H9 (cell line): ENCODE measurements around the gene CFAP69. TPM values are rescaled to one million over a fixed set of nuclear protein-coding genes. Genes with fewer than 3 reads are reported as not detected.

ENCODE experiments used
- DNase-seq: peaks from one replicate; pipeline ENCODE4 v3.0.0-alpha.2; 2017
- H2AFZ ChIP-seq: one replicate; pipeline ENCODE4 v1.6.1; 2013; ENCODE audit warnings: mild to moderate bottlenecking, low read length, control low read depth, moderate library complexity
- H2AK5ac ChIP-seq: 2 replicates; pipeline ENCODE4 v1.6.1; 2013; ENCODE audit warnings: low read length, control low read depth, mixed read lengths; ENCODE audit not compliant: insufficient read length
- H2BK120ac ChIP-seq: one replicate; pipeline ENCODE4 v1.6.1; 2013; ENCODE audit warnings: low read depth, mild to moderate bottlenecking, low read length, control low read depth, inconsistent platforms; ENCODE audit not compliant: poor library complexity, severe bottlenecking
- H2BK12ac ChIP-seq: 2 replicates; pipeline ENCODE4 v1.6.1; 2013; ENCODE audit warnings: low read length, control low read depth, mixed read lengths, low read depth; ENCODE audit not compliant: insufficient read length
- H2BK15ac ChIP-seq: 2 replicates; pipeline ENCODE4 v1.6.1; 2013; ENCODE audit warnings: low read depth, low read length, control low read depth
- H2BK20ac ChIP-seq: one replicate; pipeline ENCODE4 v1.6.1; 2013; ENCODE audit warnings: low read depth, mild to moderate bottlenecking, low read length, control low read depth, inconsistent platforms; ENCODE audit not compliant: poor library complexity, severe bottlenecking
- H2BK5ac ChIP-seq: 2 replicates; pipeline ENCODE4 v1.6.1; 2013; ENCODE audit warnings: low read length, control low read depth, mixed read lengths; ENCODE audit not compliant: insufficient read length
- H3K14ac ChIP-seq: 2 replicates; pipeline ENCODE4 v1.6.1; 2013; ENCODE audit warnings: low read length, control low read depth; ENCODE audit not compliant: insufficient read depth
- H3K18ac ChIP-seq: 2 replicates; pipeline ENCODE4 v1.6.1; 2013; ENCODE audit warnings: low read depth, mild to moderate bottlenecking, mixed read lengths, low read length, control low read depth; ENCODE audit not compliant: insufficient read length
- H3K23ac ChIP-seq: 2 replicates; pipeline ENCODE4 v1.6.1; 2013; ENCODE audit warnings: low read length, control low read depth, mixed read lengths, low read depth; ENCODE audit not compliant: insufficient read length
- H3K23me2 ChIP-seq: 2 replicates; pipeline ENCODE4 v1.6.1; 2013; ENCODE audit warnings: low read depth, mild to moderate bottlenecking, mixed read lengths, low read length, control low read depth; ENCODE audit not compliant: insufficient read length, poor library complexity, severe bottlenecking
- H3K27ac ChIP-seq: 2 replicates; pipeline ENCODE4 v1.5.1; 2013; ENCODE audit warnings: low read length, control low read depth, mixed read lengths, low read depth; ENCODE audit not compliant: insufficient read length
- H3K27me3 ChIP-seq: 2 replicates; pipeline ENCODE4 v1.6.1; 2013; ENCODE audit warnings: low read length, control low read depth, inconsistent platforms; ENCODE audit not compliant: insufficient read depth
- H3K4ac ChIP-seq: 2 replicates; pipeline ENCODE4 v1.6.1; 2013; ENCODE audit warnings: low read depth, mild to moderate bottlenecking, control low read depth, inconsistent platforms, low read length, moderate library complexity
- H3K4me1 ChIP-seq: 2 replicates; pipeline ENCODE4 v1.6.1; 2013; ENCODE audit warnings: low read length, control low read depth, inconsistent platforms; ENCODE audit not compliant: insufficient read depth
- H3K4me2 ChIP-seq: 2 replicates; pipeline ENCODE4 v1.6.1; 2013; ENCODE audit warnings: low read length, control low read depth, mixed read lengths; ENCODE audit not compliant: insufficient read length, insufficient read depth
- H3K56ac ChIP-seq: 2 replicates; pipeline ENCODE4 v1.6.1; 2013; ENCODE audit warnings: low read depth, mild to moderate bottlenecking, mixed read lengths, low read length, control low read depth; ENCODE audit not compliant: insufficient read length
- H3K79me1 ChIP-seq: 2 replicates; pipeline ENCODE4 v1.6.1; 2013; ENCODE audit warnings: low read depth, mild to moderate bottlenecking, moderate library complexity, low read length, control low read depth, inconsistent platforms; ENCODE audit not compliant: insufficient read depth, poor library complexity, severe bottlenecking
- H3K79me2 ChIP-seq: 2 replicates; pipeline ENCODE4 v1.6.1; 2013; ENCODE audit warnings: low read length, control low read depth, inconsistent platforms; ENCODE audit not compliant: insufficient read depth
- H3K9ac ChIP-seq: 2 replicates; pipeline ENCODE4 v1.6.1; 2013; ENCODE audit warnings: low read length, control low read depth, mixed read lengths; ENCODE audit not compliant: insufficient read length; ENCODE audit errors: extremely low read depth
- H3K9me3 ChIP-seq: one replicate; pipeline ENCODE4 v1.6.1; 2013; ENCODE audit warnings: low read depth, low read length, inconsistent platforms; ENCODE audit not compliant: control insufficient read depth
- H3T11ph ChIP-seq: one replicate; pipeline ENCODE4 v1.6.1; 2013; ENCODE audit warnings: mild to moderate bottlenecking, low read length, control low read depth, inconsistent platforms
- H4K20me1 ChIP-seq: one replicate; pipeline ENCODE4 v1.6.1; 2013; ENCODE audit not compliant: control insufficient read depth, insufficient read length, insufficient read depth
- H4K5ac ChIP-seq: 2 replicates; pipeline ENCODE4 v1.6.1; 2013; ENCODE audit warnings: low read depth, mild to moderate bottlenecking, mixed read lengths, low read length, control low read depth; ENCODE audit not compliant: insufficient read length
- H4K8ac ChIP-seq: replicated peaks from 2 replicates; pipeline ENCODE4 v1.6.1; 2013; ENCODE audit warnings: low read length, control low read depth, mixed read lengths, low read depth; ENCODE audit not compliant: insufficient read length
- H4K91ac ChIP-seq: 2 replicates; pipeline ENCODE4 v1.6.1; 2013; ENCODE audit warnings: low read depth, mild to moderate bottlenecking, moderate library complexity, mixed read lengths, low read length, control low read depth; ENCODE audit not compliant: insufficient read length
- H3K27ac Mint-ChIP-seq, 3 experiments: 2 replicates in 2 of 3; 3 replicates in 1 of 3; pipeline ENCODE4 v1.8.0; 2020 to 2021; ENCODE audit warnings: mixed read lengths in 3 of 3, mild to moderate bottlenecking in 1 of 3, moderate library complexity in 1 of 3
- H3K27me3 Mint-ChIP-seq: 2 replicates; pipeline ENCODE4 v1.8.0; 2021; ENCODE audit warnings: low read depth, mild to moderate bottlenecking, moderate library complexity, mixed read lengths
- H3K36me3 Mint-ChIP-seq, 3 experiments: 2 replicates in 2 of 3; 3 replicates in 1 of 3; pipeline ENCODE4 v1.8.0; 2020 to 2021; ENCODE audit warnings: low read depth in 3 of 3, mixed read lengths in 3 of 3; ENCODE audit not compliant: insufficient read depth in 1 of 3
- H3K4me1 Mint-ChIP-seq, 2 experiments: 2 replicates each; pipeline ENCODE4 v1.8.0; 2020; ENCODE audit warnings: mixed read lengths in 2 of 2
- H3K4me3 Mint-ChIP-seq, 2 experiments: 2 replicates in 1 of 2; 3 replicates in 1 of 2; pipeline ENCODE4 v1.8.0; 2020 to 2021; ENCODE audit warnings: mild to moderate bottlenecking in 2 of 2, mixed read lengths in 2 of 2, moderate library complexity in 1 of 2
- H3K9me3 Mint-ChIP-seq, 2 experiments: 2 replicates in 1 of 2; 3 replicates in 1 of 2; pipeline ENCODE4 v1.8.0; 2020; ENCODE audit warnings: mild to moderate bottlenecking in 2 of 2, mixed read lengths in 2 of 2, moderate library complexity in 1 of 2
- CTCF ChIP-seq: fragments of 200-600 bp; sonication (generic); conservative IDR thresholded peaks from 3 replicates; pipeline ENCODE4 v1.8.0; 2021; ENCODE audit warnings: antibody characterized with exemption, mild to moderate bottlenecking
- whole genome bisulfite sequencing: extraction: QIAGEN DNeasy Blood & Tissue Kit; methylation state at CpG from one replicate; pipeline ENCODE4 v1.1.7; 2013; ENCODE audit warnings: missing lambda C conversion rate, low lambda C conversion rate, mixed read lengths; ENCODE audit not compliant: insufficient read length; ENCODE audit errors: extremely low coverage; 5-methylcytosine and 5-hydroxymethylcytosine counted together
- total RNA-seq: library from RNA; stranded (reverse); gene quantifications from 2 replicates; pipeline ENCODE4 v1.2.1, GENCODE V29; 2021

CFAP69 gene
- total RNA-seq, 1 experiment from 2014 or later = 2.9 TPM

- Histone ChIP-seq H3K23me2 (peaks cover 5% of the 10 kb centered on the region), H3K4ac (no peak overlapping the region), H3K79me2 (no peaks in the 10 kb centered on the region), H3K27ac (no peak overlapping the region), H2AFZ (no peak overlapping the region), H3K9me3 (no peaks in the 10 kb centered on the region), H3K4me1 (no peaks in the 10 kb centered on the region), H2BK20ac (no peak overlapping the region), H3K18ac (no peak overlapping the region), H4K91ac (no peak overlapping the region), H2BK5ac (no peak overlapping the region), H3K79me1 (no peaks in the 10 kb centered on the region), H4K8ac (no peak overlapping the region), H3K4me2 (no peak overlapping the region), H3K14ac (no peak overlapping the region), H2BK120ac (no peak overlapping the region), H2AK5ac (no peak overlapping the region), H4K20me1 (no peaks in the 10 kb centered on the region), H3K56ac (no peak overlapping the region), H3T11ph (no peak overlapping the region), H3K23ac (no peak overlapping the region), H2BK12ac (no peak overlapping the region), H2BK15ac (no peak overlapping the region), H4K5ac (no peak overlapping the region), H3K27me3 (peaks cover 30% of the 10 kb centered on the region), H3K9ac (no peak overlapping the region)
- H3K27me3 Mint-ChIP-seq = peaks cover 66% of the 10 kb centered on the region
- TF ChIP-seq CTCF = no peak
- H3K27ac Mint-ChIP-seq = no peak overlapping the region
- H3K4me1 Mint-ChIP-seq = peaks cover 9% of the 10 kb centered on the region in 2 experiments
- no CpG with 5 or more reads among the region's 7 CpGs for WGBS
- peak overlapping the region; percentile 59 to 79; a peak in 4 of 5 replicates for H3K4me3 Mint-ChIP-seq
- no peaks in the 10 kb centered on the region for H3K9me3 Mint-ChIP-seq
- DNase-seq = no peak
- no peaks in the 10 kb centered on the region; a peak in 1 of 7 replicates for H3K36me3 Mint-ChIP-seq
These were observed 75.0 kb downstream of the CFAP69 start for GRCh38 chr7:90320014-90320413.
